Measurements from ENCODE around the gene VKORC1.

The VKORC1 gene

DNA sequence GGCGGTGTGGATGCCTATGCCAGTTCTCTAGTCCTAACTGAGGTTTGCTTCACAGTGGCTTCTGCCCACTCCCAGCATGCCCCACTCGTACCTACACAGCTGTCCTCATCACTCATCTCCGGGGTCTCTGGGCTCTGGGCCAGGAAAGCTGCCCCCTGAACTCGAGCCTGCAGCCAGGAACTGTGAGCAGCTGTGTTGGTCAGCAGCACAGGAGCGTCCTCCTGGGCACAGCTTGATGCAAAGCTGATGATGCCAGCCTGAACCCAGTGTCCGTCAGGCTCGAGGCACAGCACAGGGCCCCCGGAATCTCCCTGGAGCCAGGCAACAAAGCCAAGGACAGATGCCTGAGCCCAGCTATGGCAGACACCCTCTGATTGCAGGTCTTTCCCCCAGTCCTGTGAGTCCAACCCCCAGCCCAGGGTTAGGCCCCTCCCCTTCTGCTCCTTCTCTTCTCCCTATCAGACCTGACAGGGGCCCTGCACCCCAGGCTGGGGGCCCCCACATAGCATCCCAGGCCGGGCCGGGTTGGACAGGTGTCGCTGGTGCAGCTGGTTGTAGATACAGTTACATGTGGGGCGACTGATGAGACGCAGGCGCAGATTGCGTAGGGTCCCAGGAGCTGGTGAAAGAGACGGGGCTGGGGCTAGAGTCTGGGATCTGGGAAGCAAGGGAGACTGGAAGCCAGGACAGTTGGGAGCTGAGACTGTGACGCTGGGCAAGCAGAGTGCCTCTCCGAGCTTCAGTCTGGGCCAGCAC is 8.5 kb downstream of the VKORC1 start:
- TF ChIP-seq, protein P1, sequence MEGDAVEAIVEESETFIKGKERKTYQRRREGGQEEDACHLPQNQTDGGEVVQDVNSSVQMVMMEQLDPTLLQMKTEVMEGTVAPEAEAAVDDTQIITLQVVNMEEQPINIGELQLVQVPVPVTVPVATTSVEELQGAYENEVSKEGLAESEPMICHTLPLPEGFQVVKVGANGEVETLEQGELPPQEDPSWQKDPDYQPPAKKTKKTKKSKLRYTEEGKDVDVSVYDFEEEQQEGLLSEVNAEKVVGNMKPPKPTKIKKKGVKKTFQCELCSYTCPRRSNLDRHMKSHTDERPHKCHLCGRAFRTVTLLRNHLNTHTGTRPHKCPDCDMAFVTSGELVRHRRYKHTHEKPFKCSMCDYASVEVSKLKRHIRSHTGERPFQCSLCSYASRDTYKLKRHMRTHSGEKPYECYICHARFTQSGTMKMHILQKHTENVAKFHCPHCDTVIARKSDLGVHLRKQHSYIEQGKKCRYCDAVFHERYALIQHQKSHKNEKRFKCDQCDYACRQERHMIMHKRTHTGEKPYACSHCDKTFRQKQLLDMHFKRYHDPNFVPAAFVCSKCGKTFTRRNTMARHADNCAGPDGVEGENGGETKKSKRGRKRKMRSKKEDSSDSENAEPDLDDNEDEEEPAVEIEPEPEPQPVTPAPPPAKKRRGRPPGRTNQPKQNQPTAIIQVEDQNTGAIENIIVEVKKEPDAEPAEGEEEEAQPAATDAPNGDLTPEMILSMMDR (IDR thresholded peaks at IDR 0.05; ENCODE audit: insufficient read depth, low read length, poor library complexity, severe bottlenecking), result no peak
- Histone ChIP-seq H3K36me3 (ENCODE audit: control insufficient read depth, insufficient read depth, low read length) (peaks cover 18% of the 10 kb centered on the region), H3K4me3 (replicated peaks; ENCODE audit: low read depth, low read length) (no peak overlapping the region), H3K27me3 (replicated peaks; ENCODE audit: control insufficient read depth, insufficient read depth, low read length) (no peaks in the 10 kb centered on the region)
- no peak for DNase-seq (ENCODE audit: extremely low read depth, insufficient read length)

DNA sequence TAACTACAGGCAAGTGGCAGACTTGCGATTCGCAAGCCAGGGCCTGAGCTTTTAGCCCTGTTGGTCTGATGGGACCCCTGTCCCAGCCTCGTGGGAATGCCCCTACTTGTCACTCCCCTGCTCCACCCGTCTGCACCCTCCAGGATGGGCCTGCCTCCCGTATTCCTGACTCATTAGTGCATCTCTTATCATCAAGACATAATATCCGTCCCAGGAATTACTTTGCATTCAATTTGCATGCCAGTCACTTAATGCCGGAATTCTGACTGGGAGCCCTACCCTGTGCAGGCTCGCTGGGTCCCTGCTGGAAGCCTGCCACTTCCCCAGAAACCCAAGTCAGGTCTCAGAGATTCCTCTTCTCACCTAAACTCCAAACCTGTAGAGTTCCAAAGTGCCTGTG is 9.2 kb downstream of the VKORC1 start:
- TF ChIP-seq, protein P1 (IDR thresholded peaks at IDR 0.05; ENCODE audit: insufficient read depth, low read length, poor library complexity, severe bottlenecking), result no peak
- Histone ChIP-seq H3K4me3 (replicated peaks; ENCODE audit: low read depth, low read length) (no peak overlapping the region), H3K27me3 (replicated peaks; ENCODE audit: control insufficient read depth, insufficient read depth, low read length) (no peaks in the 10 kb centered on the region), H3K36me3 (ENCODE audit: control insufficient read depth, insufficient read depth, low read length) (peaks cover 17% of the 10 kb centered on the region)
- DNase-seq (ENCODE audit: extremely low read depth, insufficient read length), result no peak

DNA sequence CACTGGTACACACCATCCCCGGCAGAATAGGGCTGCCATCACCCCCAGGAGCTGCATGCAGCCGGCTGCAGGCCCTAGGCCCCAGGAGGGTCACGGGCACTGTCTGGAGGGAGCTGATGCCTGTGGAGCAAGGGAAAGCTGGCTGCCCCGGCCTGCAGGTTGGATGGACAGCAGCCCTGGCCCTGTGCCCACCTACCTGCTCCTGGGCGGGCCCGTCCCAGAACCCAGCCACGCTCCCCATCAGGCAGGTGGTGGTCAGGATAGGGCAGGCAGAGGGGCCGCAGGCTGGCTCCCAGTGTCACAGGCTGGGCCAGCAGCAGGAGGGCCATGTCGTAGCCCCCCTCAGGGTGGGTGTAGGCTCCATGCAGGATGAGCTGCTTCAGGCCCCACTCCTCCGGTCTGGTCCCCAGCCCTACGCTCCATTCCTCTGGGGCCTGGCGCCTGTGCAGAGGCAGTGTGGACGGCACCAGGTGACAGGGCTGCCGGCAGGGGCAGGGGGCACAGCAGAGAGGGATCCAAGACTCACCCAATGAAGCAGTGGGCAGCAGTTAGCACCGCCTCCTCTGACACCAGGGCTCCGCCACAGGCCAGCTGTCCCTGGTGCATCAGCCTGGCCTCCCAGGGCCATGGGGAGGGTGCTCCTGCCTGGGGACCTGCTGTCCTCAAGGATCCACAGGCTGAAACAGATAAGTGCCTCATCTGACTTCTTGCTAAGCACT is 9.9 kb downstream of the VKORC1 start:
- no peak for DNase-seq (ENCODE audit: extremely low read depth, insufficient read length)
- Histone ChIP-seq H3K36me3 (ENCODE audit: control insufficient read depth, insufficient read depth, low read length) (peaks cover 20% of the 10 kb centered on the region), H3K27me3 (replicated peaks; ENCODE audit: control insufficient read depth, insufficient read depth, low read length) (no peaks in the 10 kb centered on the region), H3K4me3 (replicated peaks; ENCODE audit: low read depth, low read length) (no peak overlapping the region)
- TF ChIP-seq, protein P1 (IDR thresholded peaks at IDR 0.05; ENCODE audit: insufficient read depth, low read length, poor library complexity, severe bottlenecking), result no peak

DNA sequence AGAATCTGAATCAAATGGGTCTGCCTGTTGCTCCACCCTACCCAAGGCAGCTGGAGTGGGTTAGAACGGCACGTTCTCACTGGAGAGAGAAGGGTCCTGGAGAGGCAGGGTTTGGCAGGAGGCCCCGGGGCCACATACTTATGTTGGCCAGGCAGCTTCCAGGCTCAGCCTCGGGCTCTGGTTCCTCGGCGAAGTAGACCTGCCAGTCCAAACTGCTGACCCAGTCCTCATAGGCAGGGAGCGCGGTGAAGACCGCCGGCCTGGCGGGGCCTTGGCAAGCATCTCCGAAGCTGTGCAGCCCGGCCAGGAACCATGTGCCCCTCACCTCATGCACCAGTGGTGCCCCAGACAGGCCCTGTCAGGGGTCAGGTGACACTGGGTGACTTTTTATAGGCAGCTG is 10.6 kb downstream of the VKORC1 start:
- Histone ChIP-seq H3K36me3 (ENCODE audit: control insufficient read depth, insufficient read depth, low read length) (peaks cover 25% of the 10 kb centered on the region), H3K4me3 (replicated peaks; ENCODE audit: low read depth, low read length) (no peak overlapping the region), H3K27me3 (replicated peaks; ENCODE audit: control insufficient read depth, insufficient read depth, low read length) (no peaks in the 10 kb centered on the region)
- no peak for DNase-seq (ENCODE audit: extremely low read depth, insufficient read length)
- TF ChIP-seq, protein P1 (IDR thresholded peaks at IDR 0.05; ENCODE audit: insufficient read depth, low read length, poor library complexity, severe bottlenecking), result no peak

DNA sequence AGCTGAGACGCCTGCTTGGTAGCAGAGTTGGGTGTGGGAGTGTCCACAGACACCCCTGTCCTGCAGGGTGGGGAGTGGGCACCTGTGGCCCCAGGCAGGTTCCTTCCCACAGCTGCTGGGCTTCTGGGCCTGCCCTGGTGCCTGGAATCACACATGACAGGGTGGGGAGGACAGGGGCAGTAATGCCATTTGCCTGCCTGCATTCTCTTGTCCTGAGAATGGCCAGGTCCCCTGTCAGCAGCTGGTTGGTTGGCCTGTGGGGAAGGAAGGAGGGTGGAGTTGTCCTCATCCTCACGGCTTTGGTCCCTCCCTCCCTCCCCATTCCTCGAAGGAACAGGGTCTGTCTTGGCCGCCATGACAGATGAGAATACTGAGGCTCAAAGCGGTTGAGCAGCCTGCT is 11.0 kb downstream of the VKORC1 start:
- no peak overlapping the region for H3K4me3 ChIP-seq (replicated peaks; ENCODE audit: low read depth, low read length)
- TF ChIP-seq, protein P1 (IDR thresholded peaks at IDR 0.05; ENCODE audit: insufficient read depth, low read length, poor library complexity, severe bottlenecking), result no peak
- DNase-seq (ENCODE audit: extremely low read depth, insufficient read length), result no peak
- H3K27me3 ChIP-seq (replicated peaks; ENCODE audit: control insufficient read depth, insufficient read depth, low read length), result no peaks in the 10 kb centered on the region
- peaks cover 29% of the 10 kb centered on the region for H3K36me3 ChIP-seq (ENCODE audit: control insufficient read depth, insufficient read depth, low read length)
